ENCODE results near the gene S1PR5. TPM values are rescaled to one million over a fixed set of nuclear protein-coding genes. Genes with fewer than 3 reads are reported as not detected.

The S1PR5 gene
- total and polyA plus RNA-seq, 8 donors, result 0.20 to 1.8 (median 0.86) TPM

- no peak for ATAC-seq
- intact Hi-C loops (cut with DNase I), result no loop called here
Measured at GRCh38 chr19:10478476-10478875, 38.8 kb downstream of the S1PR5 start.

GRCh38 chr19:10474962-10475451 is 42.2 kb downstream of the S1PR5 start:
- H3K9me3 ChIP-seq, result no peaks in the 10 kb centered on the region
- H3K27me3 ChIP-seq, result no peaks in the 10 kb centered on the region
- TF ChIP-seq CTCF (IDR thresholded peaks at IDR 0.05), result no peak
- no peak overlapping the region for H3K4me3 ChIP-seq
- H3K4me1 ChIP-seq, result peaks cover 4 to 13% of the 10 kb centered on the region in 2 donors
- ATAC-seq (no peak), DNase-seq (no peak)
- intact Hi-C loops (cut with DNase I), result no loop called here
- H3K36me3 ChIP-seq, result no peaks in the 10 kb centered on the region
- no peak overlapping the region for H3K27ac ChIP-seq

More at GRCh38 chr19:10478476-10478875, 38.8 kb downstream of the S1PR5 start:
- TF ChIP-seq CTCF (IDR thresholded peaks at IDR 0.05), result no peak
- H3K27me3 ChIP-seq, result no peaks in the 10 kb centered on the region
- H3K4me1 ChIP-seq, result peaks cover 4 to 16% of the 10 kb centered on the region in 2 donors
- DNase-seq, result no peak
- no peaks in the 10 kb centered on the region for H3K9me3 ChIP-seq
- no peak overlapping the region for H3K27ac ChIP-seq
- no peaks in the 10 kb centered on the region for H3K36me3 ChIP-seq
- no peak overlapping the region for H3K4me3 ChIP-seq

GRCh38 chr19:10473192-10473591 is 44.1 kb downstream of the S1PR5 start:
- DNase-seq, result no peak
- Histone ChIP-seq H3K9me3 (no peaks in the 10 kb centered on the region), H3K4me3 (no peak overlapping the region), H3K27ac (no peak overlapping the region), H3K27me3 (no peaks in the 10 kb centered on the region), H3K36me3 (peaks cover 0 to under 1% of the 10 kb centered on the region in 2 donors), H3K4me1 (peaks cover 0 to under 1% of the 10 kb centered on the region in 2 donors)
- intact Hi-C loops (cut with DNase I), result no loop called here
- TF ChIP-seq CTCF (IDR thresholded peaks at IDR 0.05), result no peak
- ATAC-seq, result no peak

- Histone ChIP-seq H3K27me3 (no peaks in the 10 kb centered on the region), H3K4me3 (no peak overlapping the region), H3K36me3 (peaks cover 0 to 13% of the 10 kb centered on the region in 2 donors), H3K27ac (no peak overlapping the region), H3K4me1 (no peaks in the 10 kb centered on the region), H3K9me3 (no peaks in the 10 kb centered on the region)
- ATAC-seq, result peak; percentile 36
- peak in 1 of 2 donors; percentile 16 for TF ChIP-seq CTCF (IDR thresholded peaks at IDR 0.05)
- peak in 1 of 4 donors; percentile 36 for DNase-seq
- intact Hi-C loops (cut with DNase I), result no loop called here
Measured at GRCh38 chr19:10471909-10472308, 45.3 kb downstream of the S1PR5 start.

- Histone ChIP-seq H3K4me3 (no peak overlapping the region), H3K9me3 (no peaks in the 10 kb centered on the region), H3K27me3 (no peaks in the 10 kb centered on the region), H3K4me1 (no peaks in the 10 kb centered on the region), H3K27ac (no peak overlapping the region), H3K36me3 (peaks cover 0 to 49% of the 10 kb centered on the region in 2 donors)
- intact Hi-C loops (cut with DNase I), result no loop called here
- TF ChIP-seq CTCF (IDR thresholded peaks at IDR 0.05), result no peak
- DNase-seq (no peak), ATAC-seq (no peak)
Measured at GRCh38 chr19:10468133-10468532, 49.1 kb downstream of the S1PR5 start.

Measured in left lung (tissue), 10 donors.